ENCODE data around the gene CDH9. TPM values are rescaled to one million over a fixed set of nuclear protein-coding genes. Genes with fewer than 3 reads are reported as not detected.

CDH9 gene
- total RNA-seq, 4 donors from 2014 or later: 0.33 TPM; not detected in 3

GRCh38 chr5:27062451-27062850, 24.1 kb upstream of the CDH9 start:
- no peaks in the 10 kb centered on the region for H3K9me3 ChIP-seq
- no peaks in the 10 kb centered on the region for H3K27me3 ChIP-seq
- H3K4me1 ChIP-seq: no peaks in the 10 kb centered on the region
- DNase-seq (ENCODE audit: extremely low spot score): no peak
- H3K4me3 ChIP-seq: no peak overlapping the region
- intact Hi-C loops (cut with DNase I): no loop called here
- 60% methylated on average over 2 of the region's 2 CpGs for WGBS
- TF ChIP-seq POLR2A (IDR thresholded peaks at IDR 0.05; ENCODE audit: low read depth) (no peak), EP300 (IDR thresholded peaks at IDR 0.05) (no peak), CTCF (IDR thresholded peaks at IDR 0.05) (no peak), POLR2AphosphoS5 (IDR thresholded peaks at IDR 0.05) (no peak)
- H3K27ac ChIP-seq (replicated peaks in 1 of 4): no peak overlapping the region
- no peaks in the 10 kb centered on the region for H3K36me3 ChIP-seq

- H3K4me3 ChIP-seq: no peak overlapping the region
- H3K27me3 ChIP-seq: no peaks in the 10 kb centered on the region
- intact Hi-C loops (cut with DNase I): no loop called here
- H3K9me3 ChIP-seq: no peaks in the 10 kb centered on the region
- H3K36me3 ChIP-seq: no peaks in the 10 kb centered on the region
- no peak overlapping the region for H3K27ac ChIP-seq (replicated peaks in 1 of 4)
- no peak for TF ChIP-seq CTCF (IDR thresholded peaks at IDR 0.05)
- TF ChIP-seq EP300 (IDR thresholded peaks at IDR 0.05): no peak
- no peak for TF ChIP-seq POLR2A (IDR thresholded peaks at IDR 0.05; ENCODE audit: low read depth)
- no peak for TF ChIP-seq POLR2AphosphoS5 (IDR thresholded peaks at IDR 0.05)
- H3K4me1 ChIP-seq: no peaks in the 10 kb centered on the region
- DNase-seq (ENCODE audit: extremely low spot score): no peak
Observed at GRCh38 chr5:27048510-27048909, 10.1 kb upstream of the CDH9 start.

GRCh38 chr5:27041372-27041771, 3.0 kb upstream of the CDH9 start:
- Histone ChIP-seq H3K36me3 (no peaks in the 10 kb centered on the region), H3K4me1 (no peaks in the 10 kb centered on the region), H3K9me3 (no peaks in the 10 kb centered on the region), H3K4me3 (no peak overlapping the region), H3K27ac (replicated peaks in 1 of 4) (no peak overlapping the region), H3K27me3 (no peaks in the 10 kb centered on the region)
- 100% methylated on average over 1 of the region's 1 CpG for WGBS
- DNase-seq (ENCODE audit: extremely low spot score): no peak
- intact Hi-C loops (cut with DNase I): no loop called here
- TF ChIP-seq EP300 (IDR thresholded peaks at IDR 0.05): no peak
- TF ChIP-seq POLR2AphosphoS5 (IDR thresholded peaks at IDR 0.05): no peak
- no peak for TF ChIP-seq CTCF (IDR thresholded peaks at IDR 0.05)

GRCh38 chr5:27034565-27034964, 3.8 kb downstream of the CDH9 start:
- Histone ChIP-seq H3K9me3 (no peaks in the 10 kb centered on the region), H3K4me3 (no peak overlapping the region), H3K36me3 (no peaks in the 10 kb centered on the region), H3K27ac (replicated peaks in 1 of 4) (no peak overlapping the region), H3K27me3 (no peaks in the 10 kb centered on the region), H3K4me1 (no peaks in the 10 kb centered on the region)
- intact Hi-C loops (cut with DNase I): no loop called here
- TF ChIP-seq CTCF (IDR thresholded peaks at IDR 0.05) (no peak), POLR2AphosphoS5 (IDR thresholded peaks at IDR 0.05) (no peak), EP300 (IDR thresholded peaks at IDR 0.05) (no peak), POLR2A (IDR thresholded peaks at IDR 0.05; ENCODE audit: low read depth) (no peak)
- 61% methylated on average over 1 of the region's 1 CpG for WGBS
- no peak for DNase-seq (ENCODE audit: extremely low spot score)

- intact Hi-C loops (cut with DNase I): no loop called here
- Histone ChIP-seq H3K36me3 (no peaks in the 10 kb centered on the region), H3K27ac (replicated peaks in 1 of 4) (no peak overlapping the region), H3K4me3 (no peak overlapping the region), H3K27me3 (no peaks in the 10 kb centered on the region), H3K9me3 (no peaks in the 10 kb centered on the region), H3K4me1 (no peaks in the 10 kb centered on the region)
- WGBS: 93% methylated on average over 2 of the region's 2 CpGs
- TF ChIP-seq POLR2A (IDR thresholded peaks at IDR 0.05; ENCODE audit: low read depth) (no peak), POLR2AphosphoS5 (IDR thresholded peaks at IDR 0.05) (no peak), EP300 (IDR thresholded peaks at IDR 0.05) (no peak), CTCF (IDR thresholded peaks at IDR 0.05) (no peak)
- no peak for DNase-seq (ENCODE audit: extremely low spot score)
Observed at GRCh38 chr5:27026801-27027200, 11.6 kb downstream of the CDH9 start.
